K562 (cell line): ENCODE results near the gene ACTR3. TPM values are rescaled to one million over a fixed set of nuclear protein-coding genes. Genes with fewer than 3 reads are reported as not detected.

Experiments used
- ATAC-seq: fragments of 200-7000 bp; cut with Tn5 transposase; 3 replicates; pipeline ENCODE4 v1.9.1; 2020; ENCODE audit warnings: moderate library complexity
- BruUV-seq: library from RNA; stranded (reverse); fragments of 400-500 nt; replicated peaks from 2 replicates; lab custom pipeline; 2021; lab: Mats Ljungman, UMichigan
- CTCF ChIA-PET: fragments of 300-600 bp; formaldehyde crosslinking; extraction: SDS; loops from one replicate; lab custom pipeline; 2021; ENCODE audit warnings: low intra/inter-chr PET ratio; lab: Yijun Ruan, JAX
- POLR2A ChIA-PET: fragments of 300-600, 350-650 bp; sonication (Branson Sonifier 250); formaldehyde crosslinking; extraction: SDS; loops from one replicate; lab custom pipeline; 2021; ENCODE audit warnings: antibody characterized with exemption, inconsistent platforms; lab: Yijun Ruan, JAX
- DNase-seq, 4 experiments: peaks; one replicate each; pipeline versions ENCODE4 v3.0.0 to v3.0.0-alpha.2; 2011 to 2018; ENCODE audit warnings: low spot score in 3 of 4, mixed read lengths in 3 of 4; ENCODE audit errors: extremely low read depth in 1 of 4
- FAIRE-seq: peaks from 2 replicates; lab custom pipeline; 2011; peaks lifted over from hg19 to GRCh38; lab: Jason Lieb, UNC
- H2AFZ ChIP-seq: 2 replicates; pipeline ENCODE4 v1.6.0; 2011; ENCODE audit warnings: low read depth, low read length, control low read depth, inconsistent platforms
- H3K27ac ChIP-seq: fragments of 200-600 bp; 3 replicates; pipeline ENCODE4 v1.8.0; 2011; ENCODE audit warnings: low read depth, mild to moderate bottlenecking, control low read depth, inconsistent platforms, low read length, moderate library complexity, mixed read lengths; ENCODE audit errors: extremely low read depth
- H3K27me3 ChIP-seq, 2 experiments: fragments of 300-600 bp in 1 of 2; 2 replicates in 1 of 2; 3 replicates in 1 of 2; pipeline versions ENCODE4 v1.6.0 to v1.8.0; 2011; ENCODE audit warnings: inconsistent platforms in 2 of 2, low read length in 2 of 2, mild to moderate bottlenecking in 1 of 2, mixed read lengths in 1 of 2, moderate library complexity in 1 of 2; ENCODE audit not compliant: control insufficient read depth in 2 of 2, insufficient read depth in 2 of 2
- H3K36me3 ChIP-seq: fragments of 300-600 bp; 3 replicates; pipeline ENCODE4 v1.8.0; 2011; ENCODE audit warnings: mild to moderate bottlenecking, low read length, inconsistent platforms; ENCODE audit not compliant: control insufficient read depth, insufficient read depth
- H3K4me1 ChIP-seq, 2 experiments: fragments of 200-600 bp in 1 of 2; replicated peaks in 1 of 2; 2 replicates in 1 of 2; 3 replicates in 1 of 2; pipeline versions ENCODE4 v1.5.1 to v1.8.0; 2011; ENCODE audit warnings: inconsistent platforms in 2 of 2, low read length in 2 of 2, mild to moderate bottlenecking in 1 of 2, mixed read lengths in 1 of 2, moderate library complexity in 1 of 2; ENCODE audit not compliant: control insufficient read depth in 2 of 2, insufficient read depth in 2 of 2
- H3K4me2 ChIP-seq: 2 replicates; pipeline ENCODE4 v1.6.1; 2011; ENCODE audit warnings: low read length, control low read depth, inconsistent platforms, mixed read lengths; ENCODE audit not compliant: insufficient read depth
- H3K4me3 ChIP-seq: fragments of 200-600 bp; sonication (generic), shearing (Covaris generic); 2 replicates; pipeline ENCODE4 v1.5.1; 2016; ENCODE audit warnings: control low read depth, inconsistent platforms
- H3K79me2 ChIP-seq: fragments of 200-600 bp; 3 replicates; pipeline ENCODE4 v1.8.0; 2011; ENCODE audit warnings: low read length, inconsistent platforms; ENCODE audit not compliant: control insufficient read depth, insufficient read depth
- H3K9ac ChIP-seq, 2 experiments: 2 replicates each; pipeline versions ENCODE4 v1.6.0 to v1.6.1; 2011; ENCODE audit warnings: low read depth in 2 of 2, low read length in 2 of 2, control low read depth in 1 of 2, inconsistent platforms in 1 of 2, mild to moderate bottlenecking in 1 of 2, mixed read lengths in 1 of 2; ENCODE audit not compliant: insufficient read depth in 1 of 2
- H3K9me1 ChIP-seq: one replicate; pipeline ENCODE4 v1.6.0; 2011; ENCODE audit warnings: inconsistent platforms, mild to moderate bottlenecking, low read length, moderate library complexity; ENCODE audit not compliant: control insufficient read depth, insufficient read depth
- H3K9me3 ChIP-seq: replicated peaks from 2 replicates; pipeline ENCODE4 v1.5.1; 2011; ENCODE audit warnings: low read depth, low read length, inconsistent platforms; ENCODE audit not compliant: control insufficient read depth, insufficient read depth
- H4K20me1 ChIP-seq: replicated peaks from 2 replicates; pipeline ENCODE4 v1.6.1; 2011; ENCODE audit warnings: low read length, inconsistent platforms, mixed read lengths; ENCODE audit not compliant: control insufficient read depth, insufficient read depth
- ADNP ChIP-seq: fragments of 200-800 bp; sonication (Bioruptor generic); IDR thresholded peaks from 2 replicates; pipeline ENCODE4 v1.6.1; 2016; ENCODE audit warnings: missing genetic modification characterization, missing compliant biosample characterization
- CREM ChIP-seq: IDR thresholded peaks from 2 replicates; pipeline ENCODE4 v1.6.1; 2014; ENCODE audit warnings: antibody characterized with exemption, low read depth
- FIP1L1 ChIP-seq: fragments of 200-400 bp; formaldehyde crosslinking; IDR thresholded peaks from 2 replicates; pipeline ENCODE4 v1.6.1; 2018; ENCODE audit warnings: mild to moderate bottlenecking, low read depth, low read length; ENCODE audit not compliant: poor library complexity, severe bottlenecking
- GTF2E2 ChIP-seq: fragments of 200-800 bp; sonication (Bioruptor generic); IDR thresholded peaks from 2 replicates; pipeline ENCODE4 v1.6.1; 2016; ENCODE audit warnings: missing genetic modification characterization, missing compliant biosample characterization
- HDAC2 ChIP-seq: fragments of 450-650 bp; IDR thresholded peaks from 2 replicates; pipeline ENCODE4 v1.6.1; 2016; ENCODE audit warnings: mild to moderate bottlenecking
- HIVEP1 ChIP-seq: fragments of 250-450 bp; sonication (Bioruptor Pico); IDR thresholded peaks from 2 replicates; pipeline ENCODE4 v1.4.0; 2020; ENCODE audit warnings: mild to moderate bottlenecking
- MBD2 ChIP-seq: sonication (generic); IDR thresholded peaks from 2 replicates; pipeline ENCODE4 v1.6.1; 2016; ENCODE audit warnings: low read depth, borderline replicate concordance
- MCM5 ChIP-seq: fragments of 450-650 bp; IDR thresholded peaks from 2 replicates; pipeline ENCODE4 v1.6.1; 2016; ENCODE audit warnings: low read depth
- NR4A1 ChIP-seq, 2 experiments: fragments of 250-450 bp in 1 of 2; fragments of 450-650 bp in 1 of 2; sonication (Bioruptor Pico) in 1 of 2; IDR thresholded peaks; 2 replicates each; pipeline versions ENCODE4 v1.4.0 to v1.6.1; 2016 to 2020; ENCODE audit warnings: mild to moderate bottlenecking in 2 of 2, missing compliant biosample characterization in 1 of 2, missing genetic modification characterization in 1 of 2, moderate library complexity in 1 of 2
- PHTF2 ChIP-seq: fragments of 250-450 bp; sonication (Bioruptor Pico); IDR thresholded peaks from 2 replicates; pipeline ENCODE4 v1.5.0; 2021; ENCODE audit warnings: mild to moderate bottlenecking
- RUNX1 ChIP-seq: sonication (generic); IDR thresholded peaks from 2 replicates; pipeline ENCODE4 v1.6.1; 2016; ENCODE audit warnings: antibody characterized with exemption, low read depth
- ZNF197 ChIP-seq: fragments of 200-800 bp; sonication (Bioruptor generic); IDR thresholded peaks from 2 replicates; pipeline ENCODE4 v1.6.1; 2016; ENCODE audit warnings: low read depth, missing genetic modification characterization, missing compliant biosample characterization
- WGBS: fragments of 100-300 bp; shearing (Covaris generic); methylation state at CpG from one replicate; pipeline ENCODE4 v1.1.6; 2016; ENCODE audit warnings: low coverage, mixed read lengths; ENCODE audit not compliant: insufficient coverage; ENCODE audit errors: missing lambda C conversion rate; 5-methylcytosine and 5-hydroxymethylcytosine counted together
- in situ Hi-C: fragments of 300-500 bp; cut with MboI; formaldehyde crosslinking; loops from 4 replicates; pipeline ENCODE4 v1.15.0; 2018; ENCODE audit warnings: inconsistent platforms, mixed read lengths
- intact Hi-C: fragments of 100-400 bp; cut with micrococcal nuclease; formaldehyde crosslinking; loops from 2 replicates; pipeline ENCODE4 v1.14.2; 2022
- polyA plus RNA-seq, 8 experiments: library from polyadenylated mRNA; depleted of rRNA in 4 of 8; stranded (reverse) in 5 of 8; unstranded in 3 of 8; fragments of >200 nt; fragmentation: Nextera tagmentation in 2 of 8; fragmentation: Illumina TruSeq in 1 of 8; extraction: Ambion mirVana in 2 of 8; extraction: Trizol in 1 of 8; gene quantifications; 2 replicates each; pipeline versions ENCODE4 v1.2.1 to v1.2.3, GENCODE V29; 2011 to 2014; ENCODE audit warnings: inconsistent platforms in 1 of 8, missing spikeins in 1 of 8
- total RNA-seq, 7 experiments: library from RNA; depleted of rRNA in 6 of 7; stranded (reverse); fragments of >200 nt in 6 of 7; fragmentation: Illumina TruSeq in 2 of 7; extraction: Trizol in 2 of 7; gene quantifications; 2 replicates each; pipeline versions ENCODE4 v1.2.1 to v1.2.3, GENCODE V29; 2011 to 2021; ENCODE audit warnings: low replicate concordance in 1 of 7
- TF ChIP-seq, protein P1 (sequence below): fragments of 450-650 bp; formaldehyde crosslinking; IDR thresholded peaks from 2 replicates; pipeline ENCODE4 v1.4.0; 2020; ENCODE audit warnings: mild to moderate bottlenecking
- TF ChIP-seq, protein P2 (sequence below): IDR thresholded peaks from 2 replicates; pipeline ENCODE4 v1.6.1; 2011; ENCODE audit not compliant: insufficient read length; ENCODE audit errors: extremely low read depth
- TF ChIP-seq, protein P3 (sequence below): fragments of 250-450 bp; sonication (Bioruptor Pico); IDR thresholded peaks from 2 replicates; pipeline ENCODE4 v1.8.0; 2021; ENCODE audit warnings: borderline replicate concordance, mild to moderate bottlenecking, moderate library complexity; ENCODE audit not compliant: poor library complexity, severe bottlenecking
- TF ChIP-seq, protein P4 (sequence below): fragments of 450-650 bp; IDR thresholded peaks from 2 replicates; pipeline ENCODE4 v1.6.1; 2018; ENCODE audit warnings: mild to moderate bottlenecking, low read depth; ENCODE audit not compliant: partially characterized antibody

The ACTR3 gene
- total and polyA plus RNA-seq, 9 of the 15 experiments (the other 6 are each of a cell fraction or from before 2014, with no cell fraction given), result 49.0 to 354 (median 249) TPM

DNA sequence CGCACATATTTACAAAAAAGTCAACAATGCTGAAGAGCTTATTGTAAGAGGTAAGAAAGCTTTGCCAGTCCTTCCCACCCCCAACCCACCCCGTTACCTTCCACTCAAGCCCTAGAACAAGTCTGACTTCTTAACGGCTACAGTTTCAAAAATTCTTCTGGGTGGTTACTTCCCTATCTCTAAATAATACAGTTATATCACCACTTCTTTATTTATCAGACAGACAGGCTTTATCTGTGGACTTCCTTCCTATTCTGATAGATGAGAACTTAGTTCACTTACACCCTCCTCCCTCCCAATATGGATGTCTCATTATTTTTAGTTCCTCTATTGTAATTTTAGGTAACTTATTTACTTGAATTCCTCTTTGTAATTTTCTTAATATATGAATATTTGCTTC is 26.7 kb upstream of the ACTR3 start (continued):
- TF ChIP-seq GTF2E2 (tag) (no peak), CREM (no peak), ADNP (tag) (no peak), PHTF2 (CRISPR knock-in tag) (no peak), HIVEP1 (no peak), ZNF197 (CRISPR knock-in tag) (no peak)

DNA sequence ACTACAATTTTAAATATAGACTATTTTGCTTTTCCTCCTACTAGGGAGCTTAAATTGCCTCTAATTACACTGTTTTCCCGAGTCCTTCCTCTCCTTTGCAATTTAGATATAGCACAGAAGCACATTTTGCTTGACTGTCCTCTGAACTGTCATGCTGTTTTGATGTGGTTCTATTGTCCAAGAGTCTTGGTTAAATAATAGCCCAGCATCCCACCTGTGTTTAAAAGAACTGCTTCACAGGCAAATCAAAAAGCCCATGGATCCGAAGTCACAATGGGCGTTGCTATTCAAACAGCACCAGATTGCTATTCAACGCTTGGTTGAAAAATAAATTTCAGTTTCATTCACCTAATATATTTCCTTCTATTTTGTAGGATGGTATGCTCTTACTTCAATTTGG is 22.3 kb upstream of the ACTR3 start:
- CTCF ChIA-PET, result no interaction called here
- intact Hi-C loops, result no loop called here
- no peaks in the 10 kb centered on the region for H4K20me1 ChIP-seq
- no peak overlapping the region for H3K9ac ChIP-seq
- H3K79me2 ChIP-seq, result no peaks in the 10 kb centered on the region
- no peaks in the 10 kb centered on the region for H3K27me3 ChIP-seq
- POLR2A ChIA-PET, result no interaction called here
- no TSS peak for BruUV-seq
- H3K27ac ChIP-seq, result no peak overlapping the region
- FAIRE-seq (no peak), ATAC-seq (no peak), DNase-seq (no peak)
- H3K4me1 ChIP-seq, result no peaks in the 10 kb centered on the region; a peak in 1 of 5 replicates
- no peaks in the 10 kb centered on the region for H3K9me3 ChIP-seq
- H2AFZ ChIP-seq, result peak overlapping the region; percentile 5; the same call in 1 of the 2 replicates
- H3K36me3 ChIP-seq, result no peaks in the 10 kb centered on the region
- H3K4me2 ChIP-seq, result no peak overlapping the region
- in situ Hi-C loops, result no loop called here
- 43% methylated on average over 4 of the region's 4 CpGs for WGBS
- no peak overlapping the region for H3K4me3 ChIP-seq
- no peaks in the 10 kb centered on the region for H3K9me1 ChIP-seq
- TF ChIP-seq NR4A1 (CRISPR knock-in tag; IDR thresholded peaks at IDR 0.05) (no peak), NR4A1 (tag; IDR thresholded peaks at IDR 0.05) (no peak), MBD2 (no peak), HDAC2 (no peak), FIP1L1 (no peak), MCM5 (no peak), RUNX1 (no peak)
- TF ChIP-seq, protein P1, sequence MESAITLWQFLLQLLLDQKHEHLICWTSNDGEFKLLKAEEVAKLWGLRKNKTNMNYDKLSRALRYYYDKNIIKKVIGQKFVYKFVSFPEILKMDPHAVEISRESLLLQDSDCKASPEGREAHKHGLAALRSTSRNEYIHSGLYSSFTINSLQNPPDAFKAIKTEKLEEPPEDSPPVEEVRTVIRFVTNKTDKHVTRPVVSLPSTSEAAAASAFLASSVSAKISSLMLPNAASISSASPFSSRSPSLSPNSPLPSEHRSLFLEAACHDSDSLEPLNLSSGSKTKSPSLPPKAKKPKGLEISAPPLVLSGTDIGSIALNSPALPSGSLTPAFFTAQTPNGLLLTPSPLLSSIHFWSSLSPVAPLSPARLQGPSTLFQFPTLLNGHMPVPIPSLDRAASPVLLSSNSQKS (CRISPR knock-in tag), result no peak
- TF ChIP-seq, protein P2, sequence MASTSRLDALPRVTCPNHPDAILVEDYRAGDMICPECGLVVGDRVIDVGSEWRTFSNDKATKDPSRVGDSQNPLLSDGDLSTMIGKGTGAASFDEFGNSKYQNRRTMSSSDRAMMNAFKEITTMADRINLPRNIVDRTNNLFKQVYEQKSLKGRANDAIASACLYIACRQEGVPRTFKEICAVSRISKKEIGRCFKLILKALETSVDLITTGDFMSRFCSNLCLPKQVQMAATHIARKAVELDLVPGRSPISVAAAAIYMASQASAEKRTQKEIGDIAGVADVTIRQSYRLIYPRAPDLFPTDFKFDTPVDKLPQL, result no peak
- TF ChIP-seq, protein P3, sequence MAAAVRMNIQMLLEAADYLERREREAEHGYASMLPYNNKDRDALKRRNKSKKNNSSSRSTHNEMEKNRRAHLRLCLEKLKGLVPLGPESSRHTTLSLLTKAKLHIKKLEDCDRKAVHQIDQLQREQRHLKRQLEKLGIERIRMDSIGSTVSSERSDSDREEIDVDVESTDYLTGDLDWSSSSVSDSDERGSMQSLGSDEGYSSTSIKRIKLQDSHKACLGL (CRISPR knock-in tag), result no peak
- TF ChIP-seq, protein P4, sequence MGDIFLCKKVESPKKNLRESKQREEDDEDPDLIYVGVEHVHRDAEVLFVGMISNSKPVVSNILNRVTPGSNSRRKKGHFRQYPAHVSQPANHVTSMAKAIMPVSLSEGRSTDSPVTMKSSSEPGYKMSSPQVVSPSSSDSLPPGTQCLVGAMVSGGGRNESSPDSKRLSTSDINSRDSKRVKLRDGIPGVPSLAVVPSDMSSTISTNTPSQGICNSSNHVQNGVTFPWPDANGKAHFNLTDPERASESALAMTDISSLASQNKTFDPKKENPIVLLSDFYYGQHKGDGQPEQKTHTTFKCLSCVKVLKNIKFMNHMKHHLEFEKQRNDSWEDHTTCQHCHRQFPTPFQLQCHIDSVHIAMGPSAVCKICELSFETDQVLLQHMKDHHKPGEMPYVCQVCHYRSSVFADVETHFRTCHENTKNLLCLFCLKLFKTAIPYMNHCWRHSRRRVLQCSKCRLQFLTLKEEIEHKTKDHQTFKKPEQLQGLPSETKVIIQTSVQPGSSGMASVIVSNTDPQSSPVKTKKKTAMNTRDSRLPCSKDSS, result no peak
